ENCODE measurements around the gene CYP2A6.
"Not testable (repeated sequence)": the region's sequence is repeated elsewhere in the genome, so short reads cannot be mapped to it uniquely, and the experiment has no call there.

Gene CYP2A6

GRCh38 chr19:40850277-40850676 is at the start of gene CYP2A6:
CYP2A6 (minus strand) TSS chr19:40850447; CDS start chr19:40850426, 21 bp downstream.
- not testable (repeated sequence) for DNase-seq

GRCh38 chr19:40899964-40900363 is 49.7 kb upstream of the CYP2A6 start:
- DNase-seq: not testable (repeated sequence)

DNA sequence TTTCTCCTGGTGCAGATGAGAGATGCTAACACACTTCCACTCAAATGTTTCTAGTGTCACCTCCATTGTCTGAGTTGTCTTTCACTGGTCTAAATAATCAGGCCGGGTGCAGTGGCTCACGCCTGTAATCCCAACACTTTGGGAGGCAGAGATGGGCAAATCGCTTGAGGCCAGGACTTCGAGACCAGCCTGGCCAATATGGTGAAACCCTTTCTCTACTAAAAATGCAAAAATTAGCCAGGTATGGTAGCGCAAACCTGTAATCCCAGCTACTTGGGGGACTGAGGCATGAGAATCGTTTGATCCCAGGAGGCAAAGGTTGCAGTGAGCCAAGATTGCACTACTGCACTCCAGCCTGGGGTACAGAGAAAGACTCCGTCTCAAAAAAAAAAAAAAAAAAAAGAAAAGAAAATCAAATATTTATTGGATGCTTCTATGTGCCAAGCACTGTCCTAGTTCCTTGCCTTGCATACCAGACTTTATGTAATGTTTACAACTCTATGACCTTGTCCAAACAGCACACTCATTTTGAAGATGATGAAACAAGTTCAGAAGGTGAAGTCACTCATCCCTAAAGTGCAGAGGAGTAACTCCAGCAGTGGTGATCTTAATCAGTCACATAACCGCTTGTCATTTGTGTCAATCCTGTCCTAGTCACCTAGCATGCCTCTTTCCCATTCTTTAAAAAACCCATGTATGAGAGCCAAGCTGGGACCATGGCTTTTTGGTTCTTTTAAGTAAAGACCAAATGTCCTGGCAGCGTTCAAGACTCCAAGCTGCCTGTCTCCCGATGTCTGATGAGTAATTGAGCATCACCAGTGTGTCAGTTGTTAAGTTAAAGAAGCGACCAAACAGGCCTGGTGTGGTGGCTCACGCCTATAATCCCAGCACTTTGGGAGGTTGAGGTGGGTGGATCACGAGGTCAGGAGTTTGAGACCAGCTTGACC is 46.9 kb upstream of the CYP2A6 start:
- DNase-seq: not testable (repeated sequence)

- no peak for DNase-seq
Observed at GRCh38 chr19:40896418-40896796, 46.2 kb upstream of the CYP2A6 start.

- DNase-seq: no peak
Observed at GRCh38 chr19:40893112-40893511, 42.9 kb upstream of the CYP2A6 start.

DNA sequence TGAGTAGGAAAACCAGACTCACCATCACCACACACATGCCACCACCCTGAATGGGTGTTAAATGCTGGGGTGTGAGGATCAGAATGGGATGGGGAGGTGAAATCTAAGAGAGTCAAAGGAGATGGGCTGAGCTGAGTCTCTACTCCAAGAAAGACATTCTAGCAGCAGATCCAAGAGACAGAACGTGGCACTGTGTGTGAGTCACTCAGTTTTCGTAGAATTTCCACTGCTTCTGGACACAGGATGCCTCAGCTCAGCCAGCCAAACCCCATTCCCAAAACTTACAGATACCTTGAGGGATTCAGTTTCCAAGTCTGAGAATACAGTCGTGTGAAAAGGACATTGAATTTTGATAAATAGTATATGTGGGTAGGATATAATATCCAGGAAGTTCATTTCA is 39.1 kb upstream of the CYP2A6 start:
- DNase-seq: no peak

DNA sequence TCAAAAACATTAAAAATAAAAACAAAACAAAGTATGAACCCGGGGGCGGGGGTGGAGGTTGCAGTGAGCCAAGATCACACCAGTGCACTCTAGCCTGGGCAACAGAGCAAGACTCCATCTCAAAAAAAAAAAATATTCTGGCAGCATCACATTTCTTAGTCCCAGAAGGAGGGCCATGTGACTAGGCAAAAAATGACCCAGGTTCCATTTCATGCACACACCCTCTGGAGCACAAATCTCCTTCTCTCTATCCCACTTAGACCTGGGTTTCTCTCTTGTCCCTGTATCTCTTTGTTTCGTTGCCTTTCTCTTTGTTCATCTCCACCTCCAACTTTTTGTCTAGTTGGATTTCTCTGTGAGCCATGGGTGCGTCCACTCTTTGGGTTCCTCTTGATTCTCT is 37.9 kb upstream of the CYP2A6 start:
- no peak for DNase-seq

GRCh38 chr19:40884187-40884931 is 34.1 kb upstream of the CYP2A6 start:
- not testable (repeated sequence) for DNase-seq

DNA sequence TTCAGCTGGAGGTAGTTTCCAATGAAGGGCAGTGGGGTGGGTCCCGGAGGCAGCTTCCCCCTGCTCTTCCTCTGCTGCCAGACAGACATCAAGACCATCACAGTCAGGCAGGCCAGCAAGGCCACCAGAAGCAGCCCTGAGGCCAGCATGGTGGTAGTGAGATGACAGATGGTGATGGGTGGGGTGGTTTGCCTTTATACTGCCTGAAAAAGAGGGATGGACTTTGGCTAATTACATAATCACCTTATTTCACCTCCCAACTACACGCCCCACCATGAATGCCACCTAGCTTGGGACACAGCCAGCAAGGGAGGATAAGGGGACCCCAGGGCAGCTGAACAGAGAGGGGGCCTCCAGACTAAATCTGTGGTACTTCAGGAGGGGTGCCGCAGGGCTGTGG is 31.8 kb upstream of the CYP2A6 start, which contains the start of gene CYP2A7:
CYP2A7 (minus strand) TSS at position 170 of the 400 bp plus-strand sequence; CDS start at position 149, 21 bp downstream.
- peak; percentile 30 for DNase-seq

GRCh38 chr19:40879349-40879748 is 29.1 kb upstream of the CYP2A6 start:
- DNase-seq: not testable (repeated sequence)

DNA sequence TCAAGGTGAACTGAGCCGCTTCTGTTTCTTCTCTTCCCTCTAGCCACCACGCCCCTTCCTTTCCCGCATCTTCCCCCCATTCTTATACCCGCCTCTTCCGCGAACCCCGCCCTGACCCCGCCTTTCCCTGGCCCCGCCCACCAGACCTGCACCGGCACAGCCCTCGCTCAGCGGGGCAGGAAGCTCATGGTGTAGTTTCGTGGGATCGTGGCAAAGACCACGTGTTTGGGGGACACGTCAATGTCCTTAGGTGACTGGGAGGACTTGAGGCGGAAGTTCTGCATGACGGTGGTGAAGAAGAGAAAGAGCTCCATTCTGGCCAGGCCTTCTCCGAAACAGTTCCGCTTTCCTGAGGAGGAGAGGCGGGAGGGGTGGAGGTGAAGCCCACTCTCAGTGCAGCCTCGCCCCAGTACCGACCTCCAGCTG is 25.3 kb upstream of the CYP2A6 start:
- peak; percentile 5 for DNase-seq

GRCh38 chr19:40874874-40875273 is 24.6 kb upstream of the CYP2A6 start:
- DNase-seq: not testable (repeated sequence)

- DNase-seq: not testable (repeated sequence)
Observed at GRCh38 chr19:40873873-40874272, 23.6 kb upstream of the CYP2A6 start.

GRCh38 chr19:40872209-40872608 is 22.0 kb upstream of the CYP2A6 start:
- no peak for DNase-seq

- no peak for DNase-seq
Observed at GRCh38 chr19:40867701-40868100, 17.5 kb upstream of the CYP2A6 start.

DNA sequence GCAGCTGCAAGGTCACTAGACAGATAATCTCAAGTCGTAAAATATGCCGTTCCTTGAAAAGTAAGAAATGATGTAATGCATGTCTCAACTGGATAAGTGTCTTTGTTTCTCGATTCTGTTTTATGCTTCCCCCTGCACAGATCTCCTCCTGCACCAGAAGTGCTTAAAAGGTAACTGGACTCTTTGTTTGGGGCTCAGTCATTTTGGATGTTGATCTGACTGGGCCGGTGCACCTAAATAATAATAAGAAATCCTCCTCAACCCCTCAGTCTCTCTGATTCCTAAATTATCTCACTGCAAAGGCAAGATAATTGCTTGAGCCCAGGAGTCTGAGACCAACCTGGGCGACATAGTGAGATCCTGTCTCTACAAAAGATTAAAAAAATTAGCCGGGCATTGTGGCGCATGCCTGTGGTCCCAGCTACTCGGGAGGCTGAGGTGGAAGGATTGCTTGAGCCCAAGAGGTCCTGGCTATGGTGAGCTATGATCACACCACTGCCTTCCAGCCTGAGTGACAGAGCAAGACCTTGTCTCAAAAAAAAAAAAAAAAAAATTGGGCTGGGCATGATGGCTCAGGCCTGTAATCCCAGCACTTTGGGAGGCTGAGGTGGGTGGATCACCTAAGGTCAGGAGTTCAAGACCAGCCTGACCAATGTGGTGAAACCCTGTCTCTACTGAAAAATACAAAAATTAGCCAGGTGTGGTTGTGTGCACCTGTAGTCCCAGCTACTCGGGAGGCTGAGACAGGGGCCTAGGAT is 14.7 kb upstream of the CYP2A6 start:
- DNase-seq: not testable (repeated sequence)

DNA sequence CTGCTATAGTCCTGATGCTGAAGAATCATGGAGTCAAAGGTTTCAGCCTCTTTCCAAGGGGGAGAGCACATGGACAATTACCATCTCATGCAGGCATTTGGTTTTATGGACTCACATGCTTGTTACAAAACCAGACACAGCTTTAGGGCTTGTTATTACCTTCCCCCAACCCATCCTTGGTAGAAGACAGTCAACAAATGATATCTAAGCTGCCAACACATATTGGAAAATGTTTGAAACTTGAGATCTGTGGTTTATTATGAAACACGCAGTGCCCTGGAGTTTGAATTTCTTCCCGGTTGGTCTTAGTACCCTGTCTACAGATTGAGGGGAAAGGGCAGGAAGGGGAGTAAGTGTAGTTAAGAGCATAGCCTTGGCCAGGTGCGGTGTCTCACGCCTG is 12.5 kb upstream of the CYP2A6 start:
- no peak for DNase-seq

GRCh38 chr19:40862333-40862732 is 12.1 kb upstream of the CYP2A6 start:
- DNase-seq: no peak

GRCh38 chr19:40858109-40858508 is 7.9 kb upstream of the CYP2A6 start:
- no peak for DNase-seq

DNA sequence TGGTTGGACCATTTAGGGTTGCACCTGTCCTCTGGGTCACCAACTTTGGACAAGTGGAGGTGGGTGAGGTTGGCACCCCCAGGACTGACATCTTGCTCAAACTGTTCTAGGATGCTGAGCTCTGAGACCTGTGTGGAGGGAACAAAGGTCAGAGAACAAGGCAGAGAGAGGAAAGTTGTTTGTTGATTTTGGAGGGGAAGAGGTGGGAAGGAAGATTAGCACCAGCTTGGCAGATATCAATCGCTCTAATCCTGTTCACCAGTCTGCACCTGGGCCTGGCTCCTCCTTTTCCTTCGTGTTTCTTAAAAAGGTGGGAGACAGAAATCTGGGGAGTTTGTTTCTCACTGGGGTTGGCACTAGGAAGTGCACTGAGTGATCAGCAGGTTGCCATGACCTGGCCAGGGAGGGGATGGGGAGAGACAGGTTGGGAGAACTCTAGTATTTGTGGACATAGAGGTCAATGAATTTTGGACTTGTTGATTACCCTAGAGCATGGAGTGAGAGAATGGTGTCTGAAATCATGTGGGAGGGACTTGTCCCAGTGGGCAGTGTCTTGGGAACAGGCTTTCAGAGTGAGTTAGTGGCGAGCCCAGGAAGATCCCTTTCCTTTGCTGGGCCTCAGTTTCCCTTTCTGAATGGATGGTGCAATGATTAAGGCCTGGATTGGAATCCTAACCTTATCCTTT is 2.4 kb upstream of the CYP2A6 start:
- not testable (repeated sequence) for DNase-seq

DNA sequence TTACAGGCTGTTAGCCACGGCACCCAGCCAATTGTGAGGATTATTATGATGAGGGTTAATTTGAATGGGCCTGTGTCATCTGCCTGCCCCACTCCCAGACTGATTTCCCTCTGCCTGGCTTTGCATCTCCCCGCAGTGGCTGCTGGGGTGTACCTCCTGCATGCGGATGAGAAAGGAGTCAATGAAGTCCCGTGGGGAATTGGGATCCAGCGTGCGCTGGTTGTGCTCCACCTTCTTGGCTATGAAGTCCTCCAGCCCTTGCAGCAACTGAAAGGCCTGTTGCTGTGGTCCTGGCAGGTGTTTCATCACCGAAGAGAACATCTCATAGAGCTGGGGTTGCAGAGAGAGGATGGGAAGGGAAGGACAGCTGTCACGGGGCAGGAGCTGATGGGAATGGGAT is 3.5 kb downstream of the CYP2A6 start:
- DNase-seq: not testable (repeated sequence)

DNA sequence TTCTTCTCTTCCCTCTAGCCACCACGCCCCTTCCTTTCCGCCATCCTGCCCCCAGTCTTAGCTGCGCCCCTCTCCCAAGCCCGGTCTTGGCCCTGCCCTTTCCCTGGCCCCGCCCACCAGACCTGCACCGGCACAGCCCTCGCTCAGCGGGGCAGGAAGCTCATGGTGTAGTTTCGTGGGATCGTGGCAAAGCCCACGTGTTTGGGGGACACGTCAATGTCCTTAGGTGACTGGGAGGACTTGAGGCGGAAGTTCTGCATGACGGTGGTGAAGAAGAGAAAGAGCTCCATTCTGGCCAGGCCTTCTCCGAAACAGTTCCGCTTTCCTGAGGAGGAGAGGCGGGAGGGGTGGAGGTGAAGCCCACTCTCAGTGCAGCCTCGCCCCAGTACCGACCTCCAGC is 6.6 kb downstream of the CYP2A6 start:
- DNase-seq: peak; percentile 14

All from NCI-H82 (cell line).